Transverse colon (tissue), 4 donors: ENCODE results near the gene PIK3C2A. TPM values are rescaled to one million over a fixed set of nuclear protein-coding genes. Genes with fewer than 3 reads are reported as not detected.

Source experiments
- DNase-seq: peaks from one replicate; pipeline ENCODE4 v3.0.0-alpha.2; 2019
- H3K27ac ChIP-seq, 4 donors: fragments of 200-600 bp; sonication (generic); 2 replicates each; pipeline ENCODE4 v1.5.1; 2016 to 2018; ENCODE audit warnings: inconsistent platforms in 4 of 4
- H3K27me3 ChIP-seq: fragments of 200-600 bp; sonication (generic); 2 replicates; pipeline ENCODE4 v1.5.1; 2017; ENCODE audit warnings: inconsistent platforms
- H3K36me3 ChIP-seq, 4 donors: fragments of 200-600 bp; sonication (generic); 2 replicates each; pipeline ENCODE4 v1.5.1; 2017 to 2019; ENCODE audit warnings: inconsistent platforms in 4 of 4
- H3K4me1 ChIP-seq, 4 donors: fragments of 200-600 bp; sonication (generic); 2 replicates each; pipeline ENCODE4 v1.5.1; 2017 to 2020; ENCODE audit warnings: inconsistent platforms in 4 of 4
- H3K4me3 ChIP-seq, 4 donors: fragments of 200-600 bp; sonication (generic); 1 replicate in 1 of 4; 2 replicates in 3 of 4; pipeline versions ENCODE4 v1.5.1 to v1.6.1; 2017 to 2019; ENCODE audit warnings: inconsistent platforms in 4 of 4
- H3K9me3 ChIP-seq, 2 donors: fragments of 200-600 bp; sonication (generic); 2 replicates each; pipeline ENCODE4 v1.5.1; 2017 to 2019; ENCODE audit warnings: inconsistent platforms in 2 of 2
- EP300 ChIP-seq: sonication (generic); formaldehyde crosslinking; IDR thresholded peaks from one replicate; pipeline ENCODE4 v1.6.1; 2017; ENCODE audit warnings: antibody characterized with exemption, low read depth
- POLR2A ChIP-seq: fragments of 450-650 bp; IDR thresholded peaks from one replicate; pipeline ENCODE4 v1.6.1; 2016; ENCODE audit warnings: antibody characterized with exemption, mild to moderate bottlenecking, moderate library complexity
- POLR2AphosphoS5 ChIP-seq, 3 donors: sonication (generic); formaldehyde crosslinking; IDR thresholded peaks; one replicate each; pipeline ENCODE4 v1.6.1; 2016; ENCODE audit warnings: antibody characterized with exemption in 3 of 3
- WGBS, 2 donors: methylation state at CpG; one replicate each; pipeline ENCODE4 v1.1.5; 2018; ENCODE audit warnings: low coverage in 1 of 2; 5-methylcytosine and 5-hydroxymethylcytosine counted together
- in situ Hi-C, 4 donors: fragments of 200-750 bp; cut with MboI; loops; one replicate each; pipeline versions ENCODE4 v1.15.0 to v1.15.1; 2017; ENCODE audit warnings: low sequenced_read_pairs in 3 of 4, low pct_ligation_motif_present in 1 of 4, low pct_unique_long_range_greater_than_20kb in 1 of 4
- intact Hi-C: fragments of 100-400 bp; cut with DNase I; formaldehyde crosslinking; loops from one replicate; pipeline ENCODE4 v1.15.1; 2023; ENCODE audit warnings: low total_unique reads
- total RNA-seq, 4 donors: library from RNA; depleted of rRNA; stranded (reverse); fragments of >200 nt; gene quantifications; one replicate each; pipeline ENCODE4 v1.1.0, GENCODE V29; 2016
- TF ChIP-seq, protein P1 (sequence below), 5 experiments: fragments of 200-600 bp in 3 of 5; fragments of 450-650 bp in 2 of 5; sonication (generic) in 3 of 5; IDR thresholded peaks; 1 replicate in 2 of 5; 2 replicates in 3 of 5; pipeline ENCODE4 v1.5.1; 2016 to 2017; ENCODE audit warnings: antibody characterized with exemption in 5 of 5, inconsistent platforms in 3 of 5, mild to moderate bottlenecking in 2 of 5, moderate library complexity in 1 of 5

The PIK3C2A gene
- total RNA-seq, 4 donors from 2014 or later = 16.1 to 225 (median 47.8) TPM

DNA sequence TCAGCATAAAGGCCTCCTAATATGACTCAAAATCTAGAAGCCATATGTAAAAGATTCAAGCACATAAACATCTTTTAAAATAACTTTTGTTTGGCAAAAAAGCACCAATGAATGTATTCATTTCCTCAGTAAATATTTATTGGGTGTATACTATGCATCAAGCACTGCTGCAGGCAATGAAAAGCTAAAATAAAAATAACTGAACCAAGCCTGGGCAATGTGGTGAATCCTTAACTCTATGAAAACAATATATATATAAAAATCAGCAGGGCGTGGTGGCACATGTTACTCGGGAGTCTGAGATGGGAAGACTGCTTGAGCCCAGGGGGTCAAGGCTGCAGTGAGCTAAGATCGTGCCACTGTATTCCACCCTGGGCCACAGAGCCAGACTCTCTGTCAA, 27.8 kb downstream of the PIK3C2A start:
- no peak overlapping the region for H3K4me3 ChIP-seq
- H3K4me1 ChIP-seq = peaks cover 0 to 2% (median 0%) of the 10 kb centered on the region in 4 donors
- no peak for DNase-seq
- 50 to 67% methylated on average over 1 to 3 of the region's 3 CpGs for WGBS, 2 donors
- H3K27ac ChIP-seq = no peak overlapping the region
- TF ChIP-seq POLR2A (no peak), EP300 (no peak), POLR2AphosphoS5 (IDR thresholded peaks at IDR 0.05) (no peak)
- TF ChIP-seq, protein P1, sequence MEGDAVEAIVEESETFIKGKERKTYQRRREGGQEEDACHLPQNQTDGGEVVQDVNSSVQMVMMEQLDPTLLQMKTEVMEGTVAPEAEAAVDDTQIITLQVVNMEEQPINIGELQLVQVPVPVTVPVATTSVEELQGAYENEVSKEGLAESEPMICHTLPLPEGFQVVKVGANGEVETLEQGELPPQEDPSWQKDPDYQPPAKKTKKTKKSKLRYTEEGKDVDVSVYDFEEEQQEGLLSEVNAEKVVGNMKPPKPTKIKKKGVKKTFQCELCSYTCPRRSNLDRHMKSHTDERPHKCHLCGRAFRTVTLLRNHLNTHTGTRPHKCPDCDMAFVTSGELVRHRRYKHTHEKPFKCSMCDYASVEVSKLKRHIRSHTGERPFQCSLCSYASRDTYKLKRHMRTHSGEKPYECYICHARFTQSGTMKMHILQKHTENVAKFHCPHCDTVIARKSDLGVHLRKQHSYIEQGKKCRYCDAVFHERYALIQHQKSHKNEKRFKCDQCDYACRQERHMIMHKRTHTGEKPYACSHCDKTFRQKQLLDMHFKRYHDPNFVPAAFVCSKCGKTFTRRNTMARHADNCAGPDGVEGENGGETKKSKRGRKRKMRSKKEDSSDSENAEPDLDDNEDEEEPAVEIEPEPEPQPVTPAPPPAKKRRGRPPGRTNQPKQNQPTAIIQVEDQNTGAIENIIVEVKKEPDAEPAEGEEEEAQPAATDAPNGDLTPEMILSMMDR (IDR thresholded peaks at IDR 0.05) = no peak
- in situ Hi-C loops (no loop called here), intact Hi-C loops (no loop called here)
- H3K27me3 ChIP-seq = no peaks in the 10 kb centered on the region
- no peaks in the 10 kb centered on the region for H3K36me3 ChIP-seq
- H3K9me3 ChIP-seq = no peaks in the 10 kb centered on the region

DNA sequence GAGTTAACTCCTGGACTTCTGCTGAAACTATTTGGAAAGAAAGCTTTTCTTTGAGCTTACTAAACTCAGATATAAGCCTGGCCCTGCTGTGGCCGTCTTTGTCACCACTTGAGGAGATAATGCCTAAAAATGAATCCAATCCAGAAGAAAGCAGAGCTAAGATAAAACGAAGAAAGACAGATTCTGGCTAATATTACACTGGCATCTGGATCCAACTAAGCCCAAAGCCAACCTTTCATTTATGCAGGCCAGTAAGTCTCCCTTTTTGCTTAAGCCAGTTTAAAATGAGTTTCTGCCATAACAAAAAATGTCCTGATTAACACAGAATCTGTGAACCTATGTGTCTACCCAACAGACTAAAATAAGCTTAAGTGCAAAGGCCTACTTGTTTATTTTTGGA, 34.5 kb downstream of the PIK3C2A start:
- H3K4me1 ChIP-seq = peaks cover 0 to 10% (median 0%) of the 10 kb centered on the region in 4 donors
- intact Hi-C loops (no loop called here), in situ Hi-C loops (no loop called here)
- 86 to 100% methylated on average over 2 of the region's 2 CpGs for WGBS, 2 donors
- no peak overlapping the region for H3K27ac ChIP-seq
- DNase-seq = no peak
- no peaks in the 10 kb centered on the region for H3K27me3 ChIP-seq
- H3K36me3 ChIP-seq = peaks cover 0 to 2% (median 0%) of the 10 kb centered on the region in 4 donors
- H3K9me3 ChIP-seq = no peaks in the 10 kb centered on the region
- H3K4me3 ChIP-seq = no peak overlapping the region
- no peak for TF ChIP-seq POLR2A
- TF ChIP-seq, protein P1 (IDR thresholded peaks at IDR 0.05) = no peak
- no peak for TF ChIP-seq POLR2AphosphoS5 (IDR thresholded peaks at IDR 0.05)
- no peak for TF ChIP-seq EP300

DNA sequence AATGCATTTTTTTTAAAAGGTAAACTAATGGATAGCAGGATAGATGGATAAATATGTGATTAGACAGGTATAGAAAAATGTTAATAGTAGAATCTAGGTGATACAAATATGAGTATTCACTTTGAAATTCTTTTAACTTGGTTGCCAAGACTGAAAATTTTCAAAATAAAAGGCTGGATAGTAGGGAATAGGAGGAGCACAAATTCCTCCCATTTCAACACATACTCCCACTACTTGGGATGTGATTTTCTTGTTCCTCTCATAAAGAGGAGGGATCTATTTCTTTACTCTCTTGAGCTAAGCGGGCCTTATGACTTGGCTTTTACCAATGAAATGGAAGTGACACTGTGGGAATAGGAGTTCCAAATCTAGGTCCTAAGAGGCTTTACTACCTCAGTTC, 35.9 kb downstream of the PIK3C2A start:
- H3K9me3 ChIP-seq = no peaks in the 10 kb centered on the region
- no peak overlapping the region for H3K4me3 ChIP-seq
- TF ChIP-seq POLR2AphosphoS5 (IDR thresholded peaks at IDR 0.05) = no peak
- TF ChIP-seq POLR2A = no peak
- TF ChIP-seq, protein P1 (IDR thresholded peaks at IDR 0.05) = no peak
- in situ Hi-C loops (no loop called here), intact Hi-C loops (no loop called here)
- H3K36me3 ChIP-seq = peaks cover 0 to 10% (median 0%) of the 10 kb centered on the region in 4 donors
- no peak overlapping the region for H3K27ac ChIP-seq
- 80 to 100% methylated on average over 1 of the region's 1 CpG for WGBS, 2 donors
- H3K27me3 ChIP-seq = no peaks in the 10 kb centered on the region
- H3K4me1 ChIP-seq = peaks cover 0 to 10% (median 0%) of the 10 kb centered on the region in 4 donors
- DNase-seq = no peak

DNA sequence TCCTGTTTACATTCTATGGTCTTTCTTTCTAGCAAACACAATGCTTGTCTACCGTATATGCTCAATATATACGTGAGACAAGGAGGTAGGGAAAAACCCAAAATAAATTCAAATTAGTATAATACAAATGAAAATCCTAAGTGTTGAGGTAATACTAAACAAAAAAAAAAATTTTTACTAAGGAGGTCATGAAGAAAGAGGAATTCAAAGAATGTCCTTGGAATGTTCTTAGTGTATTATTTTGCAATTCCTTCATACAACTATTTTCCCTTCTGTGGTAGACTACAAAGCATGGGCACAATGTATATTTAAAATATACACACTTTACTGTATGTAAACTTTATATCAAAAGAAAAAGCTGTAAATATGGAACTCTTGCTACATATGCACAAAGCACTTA, 36.4 kb downstream of the PIK3C2A start:
- peaks cover 0 to 10% (median 0%) of the 10 kb centered on the region in 4 donors for H3K4me1 ChIP-seq
- intact Hi-C loops (no loop called here), in situ Hi-C loops (no loop called here)
- DNase-seq = no peak
- no peaks in the 10 kb centered on the region for H3K27me3 ChIP-seq
- no peaks in the 10 kb centered on the region for H3K9me3 ChIP-seq
- H3K36me3 ChIP-seq = peaks cover 0 to 10% (median 0%) of the 10 kb centered on the region in 4 donors
- no peak overlapping the region for H3K27ac ChIP-seq
- no peak overlapping the region for H3K4me3 ChIP-seq
- 89 to 94% methylated on average over 2 of the region's 2 CpGs for WGBS, 2 donors
- no peak for TF ChIP-seq EP300
- TF ChIP-seq, protein P1 (IDR thresholded peaks at IDR 0.05) = no peak
- TF ChIP-seq POLR2A = no peak
- no peak for TF ChIP-seq POLR2AphosphoS5 (IDR thresholded peaks at IDR 0.05)
